ENCODE data around the gene PCDHGC3.

Gene PCDHGC3

DNA sequence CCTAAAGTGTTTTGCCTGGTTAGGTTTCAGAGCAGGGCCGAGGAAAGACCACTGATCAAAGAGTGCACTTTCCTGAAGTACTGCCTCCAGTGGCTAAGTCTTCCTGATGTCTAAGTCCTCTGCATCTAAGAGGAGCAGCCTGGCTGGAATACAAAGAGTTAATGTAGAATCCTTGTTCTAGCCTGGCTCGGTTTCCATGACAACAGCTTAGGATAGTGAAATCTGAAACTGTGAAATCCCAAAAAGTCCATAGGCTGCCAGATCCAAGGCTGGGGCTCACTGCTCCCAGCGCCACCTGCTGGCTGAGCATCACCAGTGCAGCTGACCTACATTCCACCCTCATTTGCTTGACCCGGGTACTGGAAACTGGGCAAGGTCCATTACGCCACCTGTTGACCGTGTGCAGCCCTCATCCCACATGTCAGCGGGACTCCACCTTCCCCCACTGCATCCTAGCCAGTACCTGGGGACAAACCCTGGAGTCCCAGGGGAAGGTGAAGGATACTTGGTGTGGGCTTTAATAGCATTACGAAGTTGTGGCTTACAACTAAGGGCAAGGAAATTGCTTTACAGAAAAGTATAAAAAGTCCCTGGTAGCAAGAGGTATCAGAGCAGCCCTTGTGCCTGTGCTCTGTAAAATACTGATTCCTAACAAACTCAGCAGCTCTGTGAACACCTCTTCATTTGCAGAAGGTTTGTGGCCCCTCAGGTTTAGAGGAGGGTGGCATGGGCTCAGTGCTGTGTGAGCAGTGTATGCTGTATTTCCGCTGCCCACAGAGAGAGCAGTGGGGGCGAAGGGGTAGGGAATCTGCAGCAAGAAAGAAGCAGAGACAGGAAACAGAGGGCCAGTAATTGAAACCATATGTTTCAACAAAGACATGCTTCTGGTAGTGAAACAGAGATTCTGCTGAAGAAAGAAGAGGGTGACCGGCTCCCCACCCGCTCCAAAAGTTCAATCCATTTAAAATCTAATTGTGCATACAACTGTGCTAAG lies 49.1 kb downstream of the PCDHGC3 start:
- ATAC-seq (ENCODE audit: insufficient read depth, low read depth), result peak; percentile 71
- no peak overlapping the region for H3K4me2 ChIP-seq (ENCODE audit: insufficient read depth, low read length)
- peak; percentile 36 for DNase-seq
- H3K79me2 ChIP-seq (ENCODE audit: insufficient read depth, low read length), result no peaks in the 10 kb centered on the region
- H3K36me3 ChIP-seq (ENCODE audit: insufficient read depth, low read length), result peaks cover 99% of the 10 kb centered on the region
- H3K4me3 ChIP-seq (ENCODE audit: low read depth in 1 of 2, low read length in 2 of 2), result no peak overlapping the region
- no peaks in the 10 kb centered on the region for H3K9me3 ChIP-seq (ENCODE audit: insufficient read depth, low read length, severe bottlenecking)
- H4K20me1 ChIP-seq (ENCODE audit: insufficient read depth, low read length), result no peaks in the 10 kb centered on the region
- H3K4me1 ChIP-seq (ENCODE audit: insufficient read depth, low read length), result no peaks in the 10 kb centered on the region
- H3K27me3 ChIP-seq (ENCODE audit: insufficient read depth, low read length, poor library complexity), result no peaks in the 10 kb centered on the region
- no peak overlapping the region for H3K9ac ChIP-seq (ENCODE audit: low read depth, low read length)
- no peak overlapping the region for H3K27ac ChIP-seq (ENCODE audit: low read length)
- H2AFZ ChIP-seq (ENCODE audit: low read depth, low read length), result no peak overlapping the region
- TF ChIP-seq CTCF (IDR thresholded peaks at IDR 0.05; ENCODE audit: borderline replicate concordance, extremely low read depth, low read length, poor library complexity, severe bottlenecking) (peak; percentile 98), EZH2 (IDR thresholded peaks at IDR 0.05; ENCODE audit: borderline replicate concordance, low read depth, low read length, severe bottlenecking) (no peak)

- no peak overlapping the region for H3K27ac ChIP-seq (ENCODE audit: low read length)
- DNase-seq (no peak), ATAC-seq (ENCODE audit: insufficient read depth, low read depth) (no peak)
- peaks cover 99% of the 10 kb centered on the region for H3K36me3 ChIP-seq (ENCODE audit: insufficient read depth, low read length)
- no peak overlapping the region for H3K4me2 ChIP-seq (ENCODE audit: insufficient read depth, low read length)
- H3K27me3 ChIP-seq (ENCODE audit: insufficient read depth, low read length, poor library complexity), result no peaks in the 10 kb centered on the region
- no peaks in the 10 kb centered on the region for H3K9me3 ChIP-seq (ENCODE audit: insufficient read depth, low read length, severe bottlenecking)
- H3K4me3 ChIP-seq (ENCODE audit: low read depth in 1 of 2, low read length in 2 of 2), result no peak overlapping the region
- no peak overlapping the region for H3K9ac ChIP-seq (ENCODE audit: low read depth, low read length)
- H3K4me1 ChIP-seq (ENCODE audit: insufficient read depth, low read length), result no peaks in the 10 kb centered on the region
- TF ChIP-seq CTCF (IDR thresholded peaks at IDR 0.05; ENCODE audit: borderline replicate concordance, extremely low read depth, low read length, poor library complexity, severe bottlenecking), result no peak
- no peak for TF ChIP-seq EZH2 (IDR thresholded peaks at IDR 0.05; ENCODE audit: borderline replicate concordance, low read depth, low read length, severe bottlenecking)
- no peaks in the 10 kb centered on the region for H4K20me1 ChIP-seq (ENCODE audit: insufficient read depth, low read length)
- H2AFZ ChIP-seq (ENCODE audit: low read depth, low read length), result no peak overlapping the region
- H3K79me2 ChIP-seq (ENCODE audit: insufficient read depth, low read length), result no peaks in the 10 kb centered on the region
Measured at GRCh38 chr5:141525653-141526052, 49.9 kb downstream of the PCDHGC3 start.

GRCh38 chr5:141527426-141527825 lies 51.7 kb downstream of the PCDHGC3 start:
- no peak for TF ChIP-seq CTCF (IDR thresholded peaks at IDR 0.05; ENCODE audit: borderline replicate concordance, extremely low read depth, low read length, poor library complexity, severe bottlenecking)
- H3K4me1 ChIP-seq (ENCODE audit: insufficient read depth, low read length), result no peaks in the 10 kb centered on the region

More at GRCh38 chr5:141527426-141527825, 51.7 kb downstream of the PCDHGC3 start:
- DNase-seq (no peak), ATAC-seq (ENCODE audit: insufficient read depth, low read depth) (no peak)
- no peaks in the 10 kb centered on the region for H3K79me2 ChIP-seq (ENCODE audit: insufficient read depth, low read length)
- H3K9ac ChIP-seq (ENCODE audit: low read depth, low read length), result no peak overlapping the region
- H3K36me3 ChIP-seq (ENCODE audit: insufficient read depth, low read length), result peaks cover 100% of the 10 kb centered on the region
- H3K4me2 ChIP-seq (ENCODE audit: insufficient read depth, low read length), result no peak overlapping the region
- H3K9me3 ChIP-seq (ENCODE audit: insufficient read depth, low read length, severe bottlenecking), result no peaks in the 10 kb centered on the region
- no peak overlapping the region for H3K27ac ChIP-seq (ENCODE audit: low read length)
- H2AFZ ChIP-seq (ENCODE audit: low read depth, low read length), result no peak overlapping the region
- H3K4me3 ChIP-seq (ENCODE audit: low read depth in 1 of 2, low read length in 2 of 2), result no peak overlapping the region
- no peaks in the 10 kb centered on the region for H3K27me3 ChIP-seq (ENCODE audit: insufficient read depth, low read length, poor library complexity)
- H4K20me1 ChIP-seq (ENCODE audit: insufficient read depth, low read length), result no peaks in the 10 kb centered on the region

Measured in DND-41 (cell line).